Measurements from ENCODE around the gene RNU6-9.

DNA sequence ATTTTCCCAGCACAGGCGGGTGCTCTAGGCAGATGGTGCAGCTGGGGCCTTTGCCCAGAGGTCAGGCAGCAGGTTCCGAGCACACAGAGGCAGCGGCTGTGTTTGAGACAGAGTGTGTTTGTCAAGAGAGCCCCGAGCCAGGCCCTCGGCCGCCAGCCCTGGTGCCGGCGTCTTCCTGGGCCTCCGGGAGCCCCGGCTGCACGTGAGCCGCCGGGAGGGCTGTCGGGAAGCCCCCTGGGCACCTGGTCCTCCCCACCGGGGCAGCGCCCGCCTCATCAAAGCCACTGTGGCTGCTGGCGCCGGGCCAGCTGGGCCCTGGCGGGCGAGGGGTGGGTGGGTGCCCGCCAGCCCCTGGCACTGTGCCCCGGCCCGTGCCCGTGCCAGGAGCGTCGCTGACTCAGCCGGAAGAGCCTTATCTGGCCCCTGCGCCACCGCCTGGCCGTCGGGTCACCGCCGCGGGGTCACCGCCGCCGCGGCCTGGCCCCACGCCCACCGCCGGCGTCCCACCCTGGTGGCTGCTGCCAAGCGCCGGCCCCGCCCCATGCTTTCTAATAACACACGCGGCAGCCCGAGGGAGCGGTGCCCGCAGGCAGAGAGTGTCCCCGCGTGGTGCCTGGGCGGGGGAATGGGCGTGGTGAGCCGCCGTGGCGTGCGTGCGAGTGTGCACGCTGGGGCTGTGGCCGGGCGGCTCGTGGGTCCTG, 47.5 kb downstream of the RNU6-9 start:
- TF ChIP-seq REST (IDR thresholded peaks at IDR 0.05; ENCODE audit: insufficient read depth in 1 of 2, low read depth in 2 of 2, low read length in 2 of 2) = no peak
- TF ChIP-seq TAF1 (IDR thresholded peaks at IDR 0.05; ENCODE audit: borderline replicate concordance, insufficient read depth, low read length) = no peak
